GM20000 (cell line): ENCODE measurements around the gene FAM180A.
"Not testable (repeated sequence)": the region's sequence is repeated elsewhere in the genome, so short reads cannot be mapped to it uniquely, and the experiment has no call there.

Experiments used
- DNase-seq: peaks from one replicate; pipeline ENCODE4 v3.0.0; 2012; ENCODE audit warnings: low spot score
- TF ChIP-seq, protein P1 (sequence below): IDR thresholded peaks from 2 replicates; pipeline ENCODE4 v1.5.1; 2012; ENCODE audit warnings: mild to moderate bottlenecking, control low read depth; ENCODE audit errors: extremely low read depth, missing control alignments

FAM180A gene

DNA sequence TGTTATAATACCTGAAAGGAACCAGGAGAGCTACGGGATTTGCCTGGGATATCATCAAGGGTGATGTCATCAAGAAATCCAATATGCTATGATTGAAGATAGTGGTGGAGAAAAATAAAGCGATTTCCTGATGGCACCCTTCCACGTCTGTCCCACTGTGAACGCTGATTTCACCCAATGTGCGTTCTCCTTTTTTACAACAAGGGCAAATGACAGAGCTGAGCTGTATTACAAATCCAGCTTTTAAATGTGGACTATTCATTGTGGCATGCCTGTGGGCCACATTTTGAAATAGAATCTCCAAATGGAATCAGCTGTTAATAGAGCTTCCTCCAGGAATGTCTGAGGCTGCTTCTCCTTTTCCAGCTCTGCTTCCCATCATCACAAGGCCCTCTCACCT lies 43.9 kb downstream of the FAM180A start:
- no peak for DNase-seq
- TF ChIP-seq, protein P1, sequence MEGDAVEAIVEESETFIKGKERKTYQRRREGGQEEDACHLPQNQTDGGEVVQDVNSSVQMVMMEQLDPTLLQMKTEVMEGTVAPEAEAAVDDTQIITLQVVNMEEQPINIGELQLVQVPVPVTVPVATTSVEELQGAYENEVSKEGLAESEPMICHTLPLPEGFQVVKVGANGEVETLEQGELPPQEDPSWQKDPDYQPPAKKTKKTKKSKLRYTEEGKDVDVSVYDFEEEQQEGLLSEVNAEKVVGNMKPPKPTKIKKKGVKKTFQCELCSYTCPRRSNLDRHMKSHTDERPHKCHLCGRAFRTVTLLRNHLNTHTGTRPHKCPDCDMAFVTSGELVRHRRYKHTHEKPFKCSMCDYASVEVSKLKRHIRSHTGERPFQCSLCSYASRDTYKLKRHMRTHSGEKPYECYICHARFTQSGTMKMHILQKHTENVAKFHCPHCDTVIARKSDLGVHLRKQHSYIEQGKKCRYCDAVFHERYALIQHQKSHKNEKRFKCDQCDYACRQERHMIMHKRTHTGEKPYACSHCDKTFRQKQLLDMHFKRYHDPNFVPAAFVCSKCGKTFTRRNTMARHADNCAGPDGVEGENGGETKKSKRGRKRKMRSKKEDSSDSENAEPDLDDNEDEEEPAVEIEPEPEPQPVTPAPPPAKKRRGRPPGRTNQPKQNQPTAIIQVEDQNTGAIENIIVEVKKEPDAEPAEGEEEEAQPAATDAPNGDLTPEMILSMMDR: no peak

DNA sequence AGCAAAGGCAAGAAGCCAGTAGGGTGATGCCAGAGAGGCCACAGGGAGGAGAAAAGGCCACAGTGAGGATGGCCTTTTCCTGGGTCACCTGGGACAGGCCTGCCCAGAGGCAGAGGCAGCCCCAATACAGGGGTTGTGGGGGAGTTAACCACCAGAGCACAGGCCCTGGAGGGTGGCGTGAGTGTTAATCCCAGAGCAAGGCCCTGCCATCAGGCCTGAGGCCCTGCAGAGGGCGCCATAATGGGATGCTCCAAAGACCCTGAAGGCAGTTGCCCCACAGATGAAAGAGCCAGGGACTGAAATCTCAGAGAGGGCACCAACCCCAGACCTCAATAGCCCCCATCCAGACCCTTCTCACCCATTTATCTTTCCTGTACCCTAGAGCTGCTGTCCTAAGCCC lies 44.5 kb downstream of the FAM180A start:
- TF ChIP-seq, protein P1: no peak
- no peak for DNase-seq

DNA sequence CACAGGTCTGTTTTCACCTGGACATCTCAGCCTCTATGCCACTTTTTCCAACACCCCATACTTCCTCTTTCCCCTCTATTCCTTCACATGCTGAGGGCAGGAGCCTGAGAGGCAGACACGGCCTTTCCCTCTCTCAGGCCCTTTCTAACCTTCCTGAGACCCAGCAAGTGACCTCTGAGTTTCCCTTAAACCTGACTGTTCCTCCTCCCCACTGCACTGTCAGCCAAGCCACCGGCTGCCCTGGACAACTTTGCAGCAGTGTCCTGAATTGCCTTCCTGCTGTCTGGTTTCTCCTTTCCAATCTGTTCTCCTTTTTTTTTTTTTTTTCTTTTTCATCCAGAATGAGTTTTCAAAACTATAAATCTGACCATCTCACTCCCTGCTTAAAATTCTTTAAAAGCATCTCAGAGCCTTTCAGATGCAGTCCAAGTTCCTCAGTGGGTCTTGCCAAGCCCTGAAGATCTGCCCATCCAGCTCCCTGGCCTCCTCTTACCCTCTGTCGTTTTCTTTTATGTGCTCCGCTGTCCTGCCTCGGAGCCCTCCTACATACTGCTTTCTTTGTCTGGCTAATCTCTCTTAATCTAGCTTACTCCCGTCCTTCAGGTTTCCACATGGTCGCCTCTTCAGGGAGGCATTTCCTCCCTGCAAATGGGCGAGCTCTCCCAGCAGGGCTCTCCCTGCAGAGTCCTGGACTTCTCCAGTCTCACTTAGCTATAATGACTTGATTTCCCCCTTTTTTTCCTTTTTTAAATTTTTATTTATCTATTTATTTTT lies 51.1 kb downstream of the FAM180A start:
- TF ChIP-seq, protein P1: no peak
- DNase-seq: no peak

DNA sequence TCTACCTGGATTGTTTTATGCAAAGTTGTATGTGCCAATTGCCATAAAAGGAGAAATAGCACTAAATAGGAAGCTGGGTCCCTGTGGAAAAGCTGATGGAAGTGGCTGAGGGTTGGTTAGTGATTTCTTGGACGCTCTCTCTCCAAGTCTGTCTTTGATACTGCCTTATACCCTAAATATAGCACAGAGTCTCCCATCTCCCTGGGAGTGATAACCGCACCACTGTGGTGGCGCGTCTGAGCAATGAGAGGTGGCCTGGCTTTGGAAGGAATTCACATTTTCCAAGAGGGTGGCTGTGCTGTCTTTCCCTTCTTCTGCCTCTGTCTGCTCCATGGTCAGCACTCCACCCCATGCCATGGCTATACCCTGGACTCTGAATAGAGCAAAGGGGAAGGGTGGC lies 55.1 kb downstream of the FAM180A start:
- TF ChIP-seq, protein P1: no peak
- no peak for DNase-seq

DNA sequence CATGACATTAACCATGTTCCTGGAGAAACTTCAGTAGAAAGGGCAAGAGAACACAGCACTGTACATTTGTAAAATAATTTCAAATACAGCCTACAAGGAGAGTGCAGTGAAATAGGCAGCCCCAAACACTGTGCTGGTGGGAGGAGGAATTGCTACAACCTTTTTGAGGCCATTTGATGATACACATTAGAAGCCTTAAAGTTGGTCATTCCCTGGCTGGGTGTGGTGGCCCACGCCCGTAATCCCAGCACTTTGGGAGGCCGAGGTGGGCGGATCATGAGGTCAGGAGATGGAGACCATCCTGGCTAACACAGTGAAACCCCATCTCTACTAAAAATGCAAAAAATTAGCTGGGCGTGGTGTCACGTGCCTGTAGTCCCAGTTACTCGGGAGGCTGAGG lies 56.0 kb downstream of the FAM180A start:
- DNase-seq: not testable (repeated sequence)

DNA sequence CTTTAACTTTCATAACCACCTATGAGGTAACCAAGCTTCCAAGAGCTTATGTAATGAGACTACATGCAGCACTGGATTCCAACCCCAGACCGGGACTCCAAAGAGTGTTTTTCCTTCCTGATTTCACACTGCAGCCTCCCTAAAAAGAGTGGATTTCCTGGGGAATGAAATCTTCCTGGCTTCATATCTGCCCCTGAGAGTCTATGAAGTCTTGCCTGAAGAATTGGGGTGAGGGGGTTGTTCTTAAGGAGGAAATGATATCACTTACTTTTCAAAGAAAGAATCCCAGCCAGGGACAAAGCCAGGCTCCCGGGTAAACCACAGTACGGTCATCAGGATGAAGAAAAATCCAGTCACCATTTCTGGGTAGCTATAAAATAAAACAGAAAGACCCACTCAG lies 56.6 kb downstream of the FAM180A start:
- DNase-seq: no peak
- TF ChIP-seq, protein P1: no peak

DNA sequence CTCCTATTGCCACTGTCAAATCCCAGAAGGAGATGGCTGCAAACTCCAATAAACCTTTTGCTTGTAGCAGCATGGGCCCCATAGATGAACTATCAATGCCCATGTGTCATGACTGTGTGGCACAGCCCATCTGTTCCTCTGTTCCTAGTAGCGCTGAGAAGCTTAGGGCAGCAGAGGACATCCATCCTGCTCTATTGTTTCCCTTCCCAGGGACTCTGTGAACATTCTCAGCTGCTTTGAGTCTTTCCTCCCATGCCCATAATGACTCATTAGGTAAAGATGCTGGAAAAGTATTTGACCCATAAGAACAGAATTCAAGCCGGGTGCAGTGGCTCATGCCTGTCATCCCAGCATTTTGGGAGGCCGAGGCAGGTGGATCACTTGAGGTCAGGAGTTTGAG lies 58.0 kb downstream of the FAM180A start:
- no peak for DNase-seq
- TF ChIP-seq, protein P1: no peak

DNA sequence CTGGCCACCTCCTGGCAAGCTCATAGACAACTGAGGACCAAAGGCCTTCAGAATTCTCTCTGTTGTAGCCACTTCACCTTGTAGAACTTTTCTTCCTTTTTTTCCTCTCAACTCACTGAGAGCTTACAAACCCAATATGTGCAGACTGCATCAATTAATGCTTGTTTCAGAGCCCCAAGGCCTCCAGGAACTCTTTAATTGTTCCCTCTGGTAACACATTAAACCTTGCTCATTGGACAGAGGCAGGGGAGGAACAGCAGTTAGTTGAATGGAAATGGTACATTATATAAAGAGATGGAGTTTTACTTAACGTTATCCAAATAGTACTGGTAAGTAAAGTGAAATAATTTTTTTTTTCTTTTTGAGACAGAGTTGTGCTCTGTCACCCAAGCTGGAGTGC lies 61.1 kb downstream of the FAM180A start:
- TF ChIP-seq, protein P1: no peak
- DNase-seq: no peak
